ENCODE measurements around the gene NPAT. TPM values are rescaled to one million over a fixed set of nuclear protein-coding genes. Genes with fewer than 3 reads are reported as not detected.
A peak's percentile ranks its signal among the peaks of the same experiment; 100 is the strongest.

The NPAT gene
- total and polyA plus RNA-seq, 10 of the 15 experiments (the other 5 are each of a cell fraction or from before 2014, with no cell fraction given), result 7.5 to 32.8 (median 20.1) TPM

DNA sequence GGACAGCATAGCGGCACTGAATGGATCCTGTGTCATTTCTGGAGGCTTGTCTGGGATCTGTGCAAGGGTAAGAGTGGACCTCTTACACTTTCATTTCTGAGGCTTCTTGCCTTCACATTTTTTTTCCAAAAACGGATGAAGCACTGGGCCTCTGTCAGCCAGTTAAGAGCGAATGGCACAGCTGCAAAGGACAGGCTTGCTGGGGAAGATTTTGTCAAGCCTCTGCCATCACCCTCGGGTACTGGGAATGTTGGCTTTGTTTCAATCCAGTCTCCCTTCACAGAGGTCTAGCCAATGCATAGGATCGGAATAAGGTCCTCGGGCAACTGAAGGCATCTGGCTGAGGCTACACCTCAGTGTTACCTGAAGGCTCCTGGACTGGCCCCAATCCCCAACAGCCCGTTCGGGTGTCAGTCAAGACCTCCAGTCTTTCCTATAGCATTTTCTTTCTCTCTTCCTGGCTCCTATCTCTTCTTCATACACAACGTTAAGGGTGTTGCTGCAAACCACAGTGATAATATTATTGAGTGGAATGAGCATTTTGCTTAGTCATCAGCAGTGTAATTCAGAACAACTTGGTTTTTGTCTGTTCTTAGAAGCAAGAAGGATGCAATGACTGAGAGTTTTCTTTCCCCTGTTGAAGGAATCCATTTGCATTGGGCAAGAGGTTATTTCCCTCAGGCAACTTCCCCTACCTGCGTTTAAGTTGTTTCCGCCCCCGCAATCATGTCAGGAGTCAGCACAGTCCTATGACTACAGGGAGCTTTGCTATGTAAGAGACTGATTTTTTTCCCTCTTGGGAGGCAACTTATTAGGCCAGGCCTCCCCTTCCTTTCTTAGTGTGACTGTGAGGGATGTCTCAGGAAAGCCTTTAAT, 22.8 kb downstream of the NPAT start (continued):
- no peak for TF ChIP-seq NFYB (IDR thresholded peaks at IDR 0.05; ENCODE audit: insufficient read depth, low read depth, low read length)
- TF ChIP-seq SMAD5 (IDR thresholded peaks at IDR 0.05; ENCODE audit: low read depth), result no peak
- no peak for TF ChIP-seq ASH2L (IDR thresholded peaks at IDR 0.05; ENCODE audit: borderline replicate concordance, low read depth)
- TF ChIP-seq MEF2A (IDR thresholded peaks at IDR 0.05; ENCODE audit: insufficient read depth, low read depth, low read length), result no peak
- TF ChIP-seq, protein P1, sequence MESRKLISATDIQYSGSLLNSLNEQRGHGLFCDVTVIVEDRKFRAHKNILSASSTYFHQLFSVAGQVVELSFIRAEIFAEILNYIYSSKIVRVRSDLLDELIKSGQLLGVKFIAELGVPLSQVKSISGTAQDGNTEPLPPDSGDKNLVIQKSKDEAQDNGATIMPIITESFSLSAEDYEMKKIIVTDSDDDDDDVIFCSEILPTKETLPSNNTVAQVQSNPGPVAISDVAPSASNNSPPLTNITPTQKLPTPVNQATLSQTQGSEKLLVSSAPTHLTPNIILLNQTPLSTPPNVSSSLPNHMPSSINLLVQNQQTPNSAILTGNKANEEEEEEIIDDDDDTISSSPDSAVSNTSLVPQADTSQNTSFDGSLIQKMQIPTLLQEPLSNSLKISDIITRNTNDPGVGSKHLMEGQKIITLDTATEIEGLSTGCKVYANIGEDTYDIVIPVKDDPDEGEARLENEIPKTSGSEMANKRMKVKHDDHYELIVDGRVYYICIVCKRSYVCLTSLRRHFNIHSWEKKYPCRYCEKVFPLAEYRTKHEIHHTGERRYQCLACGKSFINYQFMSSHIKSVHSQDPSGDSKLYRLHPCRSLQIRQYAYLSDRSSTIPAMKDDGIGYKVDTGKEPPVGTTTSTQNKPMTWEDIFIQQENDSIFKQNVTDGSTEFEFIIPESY (IDR thresholded peaks at IDR 0.05), result no peak
- TF ChIP-seq ZNF384 (IDR thresholded peaks at IDR 0.05; ENCODE audit: borderline replicate concordance, low read depth, low read length), result peak; percentile 20; the same call in 1 of the 2 replicates
- TF ChIP-seq KAT2A (conservative IDR thresholded peaks at IDR 0.05; ENCODE audit: control insufficient read depth, low read depth, low read length), result no peak
- TF ChIP-seq BCLAF1 (IDR thresholded peaks at IDR 0.05), result no peak
- no peak for TF ChIP-seq MAX (IDR thresholded peaks at IDR 0.05; ENCODE audit: low read depth, low read length)
- TF ChIP-seq ZNF207 (IDR thresholded peaks at IDR 0.05; ENCODE audit: borderline replicate concordance), result no peak
- no peak for TF ChIP-seq ESRRA (IDR thresholded peaks at IDR 0.05; ENCODE audit: low read length)
- TF ChIP-seq EP300 (IDR thresholded peaks at IDR 0.05; ENCODE audit: borderline replicate concordance in 1 of 2, control insufficient read depth in 1 of 2, low read depth in 2 of 2, low read length in 2 of 2), result no peak
- TF ChIP-seq NR2C1 (IDR thresholded peaks at IDR 0.05), result no peak
- TF ChIP-seq POLR2AphosphoS5 (IDR thresholded peaks at IDR 0.05; ENCODE audit: low read length), result no peak
- peak; percentile 64 for TF ChIP-seq RUNX3 (IDR thresholded peaks at IDR 0.05; ENCODE audit: low read length)
- TF ChIP-seq, protein P2, sequence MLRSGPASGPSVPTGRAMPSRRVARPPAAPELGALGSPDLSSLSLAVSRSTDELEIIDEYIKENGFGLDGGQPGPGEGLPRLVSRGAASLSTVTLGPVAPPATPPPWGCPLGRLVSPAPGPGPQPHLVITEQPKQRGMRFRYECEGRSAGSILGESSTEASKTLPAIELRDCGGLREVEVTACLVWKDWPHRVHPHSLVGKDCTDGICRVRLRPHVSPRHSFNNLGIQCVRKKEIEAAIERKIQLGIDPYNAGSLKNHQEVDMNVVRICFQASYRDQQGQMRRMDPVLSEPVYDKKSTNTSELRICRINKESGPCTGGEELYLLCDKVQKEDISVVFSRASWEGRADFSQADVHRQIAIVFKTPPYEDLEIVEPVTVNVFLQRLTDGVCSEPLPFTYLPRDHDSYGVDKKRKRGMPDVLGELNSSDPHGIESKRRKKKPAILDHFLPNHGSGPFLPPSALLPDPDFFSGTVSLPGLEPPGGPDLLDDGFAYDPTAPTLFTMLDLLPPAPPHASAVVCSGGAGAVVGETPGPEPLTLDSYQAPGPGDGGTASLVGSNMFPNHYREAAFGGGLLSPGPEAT (IDR thresholded peaks at IDR 0.05; ENCODE audit: low read depth), result peak; percentile 76
- peak; percentile 51 to 58; a peak in 3 of 4 replicates for TF ChIP-seq IKZF2 (IDR thresholded peaks at IDR 0.05)
- TF ChIP-seq SREBF1 (IDR thresholded peaks at IDR 0.05; ENCODE audit: low read length), result no peak
- 0 out of 2 replicates have a peak, but pooled peaks have one; percentile 6 for TF ChIP-seq JUNB (IDR thresholded peaks at IDR 0.05)
